HepG2 (cell line): ENCODE data around the gene GSKIP. TPM values are rescaled to one million over a fixed set of nuclear protein-coding genes. Genes with fewer than 3 reads are reported as not detected.

Experiments used
- BHLHE40 ChIP-seq: IDR thresholded peaks from 2 replicates; pipeline ENCODE4 v1.6.1; 2011; ENCODE audit warnings: low read length, improper control_type of control experiment
- BORCS8-MEF2B ChIP-seq: sonication (generic); formaldehyde crosslinking; IDR thresholded peaks from 2 replicates; pipeline ENCODE4 v1.8.0; 2022; ENCODE audit warnings: mild to moderate bottlenecking, missing genetic modification reagents
- DR1 ChIP-seq: sonication (generic); formaldehyde crosslinking; IDR thresholded peaks from 2 replicates; pipeline ENCODE4 v1.8.0; 2021; ENCODE audit warnings: mild to moderate bottlenecking, missing genetic modification reagents, inconsistent platforms
- ELF1 ChIP-seq: sonication (generic); formaldehyde crosslinking; IDR thresholded peaks from 2 replicates; pipeline ENCODE4 v1.4.0; 2020; ENCODE audit warnings: missing genetic modification reagents
- ESRRA ChIP-seq: sonication (generic); formaldehyde crosslinking; IDR thresholded peaks from 2 replicates; pipeline ENCODE4 v1.5.1; 2020; ENCODE audit warnings: mild to moderate bottlenecking, low read depth, missing genetic modification reagents
- GABPB1 ChIP-seq: IDR thresholded peaks from 2 replicates; pipeline ENCODE4 v1.6.1; 2016; ENCODE audit warnings: mild to moderate bottlenecking, missing genetic modification reagents, moderate library complexity, missing compliant biosample characterization
- MTF2 ChIP-seq: sonication (generic); formaldehyde crosslinking; IDR thresholded peaks from 2 replicates; pipeline ENCODE4 v1.5.0; 2020; ENCODE audit warnings: missing genetic modification reagents, borderline replicate concordance
- PHF5A ChIP-seq: IDR thresholded peaks from one replicate; pipeline ENCODE4 v1.6.1; 2018; ENCODE audit warnings: low read depth, missing genetic modification reagents; ENCODE audit not compliant: unreplicated experiment
- RBAK ChIP-seq: sonication (generic); formaldehyde crosslinking; IDR thresholded peaks from 2 replicates; pipeline ENCODE4 v1.5.1; 2020; ENCODE audit warnings: mild to moderate bottlenecking, missing genetic modification reagents
- SALL1 ChIP-seq: sonication (generic); formaldehyde crosslinking; IDR thresholded peaks from 2 replicates; pipeline ENCODE4 v1.8.0; 2022; ENCODE audit warnings: mild to moderate bottlenecking, missing genetic modification reagents
- SAP130 ChIP-seq: IDR thresholded peaks from 2 replicates; pipeline ENCODE4 v1.6.1; 2016; ENCODE audit warnings: low read depth
- SIX1 ChIP-seq: sonication (generic); formaldehyde crosslinking; IDR thresholded peaks from 2 replicates; pipeline ENCODE4 v1.4.0; 2020; ENCODE audit warnings: missing genetic modification reagents, borderline replicate concordance
- SKI ChIP-seq: fragments of 450-650 bp; IDR thresholded peaks from one replicate; pipeline ENCODE4 v1.6.1; 2018; ENCODE audit warnings: mild to moderate bottlenecking; ENCODE audit not compliant: partially characterized antibody
- TARDBP ChIP-seq: sonication (generic); formaldehyde crosslinking; IDR thresholded peaks from 2 replicates; pipeline ENCODE4 v1.8.0; 2022; ENCODE audit warnings: mild to moderate bottlenecking, missing genetic modification reagents
- TCF7 ChIP-seq: sonication (generic); IDR thresholded peaks from 2 replicates; pipeline ENCODE4 v1.6.1; 2016; ENCODE audit warnings: antibody characterized with exemption, low read depth
- ZFAT ChIP-seq: sonication (generic); formaldehyde crosslinking; conservative IDR thresholded peaks from 2 replicates; pipeline ENCODE4 v1.8.1; 2023; ENCODE audit warnings: missing genetic modification reagents, inconsistent platforms
- ZNF282 ChIP-seq: fragments of 450-650 bp; IDR thresholded peaks from 2 replicates; pipeline ENCODE4 v1.6.1; 2018; ENCODE audit not compliant: partially characterized antibody
- ZNF496 ChIP-seq: sonication (generic); formaldehyde crosslinking; IDR thresholded peaks from 2 replicates; pipeline ENCODE4 v1.8.1; 2023; ENCODE audit warnings: mild to moderate bottlenecking, moderate library complexity, missing genetic modification reagents; ENCODE audit not compliant: insufficient replicate concordance
- ZNF546 ChIP-seq: sonication (generic); formaldehyde crosslinking; conservative IDR thresholded peaks from 2 replicates; pipeline ENCODE4 v1.8.1; 2023; ENCODE audit warnings: mild to moderate bottlenecking, missing genetic modification reagents
- ZNF709 ChIP-seq: sonication (generic); formaldehyde crosslinking; IDR thresholded peaks from 2 replicates; pipeline ENCODE4 v1.5.0; 2020; ENCODE audit warnings: mild to moderate bottlenecking, missing genetic modification reagents
- polyA plus RNA-seq, 8 experiments: library from polyadenylated mRNA; depleted of rRNA in 3 of 8; stranded (reverse) in 7 of 8; unstranded in 1 of 8; fragments of >200 nt; fragmentation: Illumina TruSeq in 4 of 8; extraction: Trizol in 4 of 8; gene quantifications; 2 replicates each; pipeline versions ENCODE4 v1.2.1 to v1.2.3, GENCODE V29; 2011 to 2016; ENCODE audit warnings: low read depth in 4 of 8, missing spikeins in 1 of 8, mixed read lengths in 1 of 8; ENCODE audit not compliant: insufficient read depth in 1 of 8
- total RNA-seq, 5 experiments: library from RNA; depleted of rRNA; stranded (reverse); fragments of >200 nt; fragmentation: Illumina TruSeq; extraction: Trizol; gene quantifications; 2 replicates each; pipeline ENCODE4 v1.2.3, GENCODE V29; 2016; ENCODE audit warnings: low read depth in 1 of 5
- TF ChIP-seq, protein P1 (sequence below): sonication (generic); formaldehyde crosslinking; IDR thresholded peaks from 2 replicates; pipeline ENCODE4 v1.4.0; 2020; ENCODE audit warnings: missing genetic modification reagents, borderline replicate concordance
- TF ChIP-seq, protein P2 (sequence below): sonication (generic); formaldehyde crosslinking; IDR thresholded peaks from 2 replicates; pipeline ENCODE4 v1.8.0; 2022; ENCODE audit warnings: low read depth, missing genetic modification reagents
- TF ChIP-seq, protein P3 (sequence below): sonication (generic); IDR thresholded peaks from 2 replicates; pipeline ENCODE4 v1.6.1; 2016; ENCODE audit warnings: low read depth, borderline replicate concordance
- TF ChIP-seq, protein P4 (sequence below): sonication (generic); formaldehyde crosslinking; IDR thresholded peaks from 2 replicates; pipeline ENCODE4 v1.8.0; 2022; ENCODE audit warnings: missing genetic modification reagents, low read depth, mild to moderate bottlenecking, borderline replicate concordance
- TF ChIP-seq, protein P5 (sequence below): sonication (generic); formaldehyde crosslinking; IDR thresholded peaks from 2 replicates; pipeline ENCODE4 v1.5.0; 2020; ENCODE audit warnings: mild to moderate bottlenecking, low read depth, missing genetic modification reagents, borderline replicate concordance

Gene GSKIP
- total and polyA plus RNA-seq, 2 of the 13 experiments (the other 11 are each of a cell fraction or from before 2014, with no cell fraction given): 12.5 to 27.3 TPM

DNA sequence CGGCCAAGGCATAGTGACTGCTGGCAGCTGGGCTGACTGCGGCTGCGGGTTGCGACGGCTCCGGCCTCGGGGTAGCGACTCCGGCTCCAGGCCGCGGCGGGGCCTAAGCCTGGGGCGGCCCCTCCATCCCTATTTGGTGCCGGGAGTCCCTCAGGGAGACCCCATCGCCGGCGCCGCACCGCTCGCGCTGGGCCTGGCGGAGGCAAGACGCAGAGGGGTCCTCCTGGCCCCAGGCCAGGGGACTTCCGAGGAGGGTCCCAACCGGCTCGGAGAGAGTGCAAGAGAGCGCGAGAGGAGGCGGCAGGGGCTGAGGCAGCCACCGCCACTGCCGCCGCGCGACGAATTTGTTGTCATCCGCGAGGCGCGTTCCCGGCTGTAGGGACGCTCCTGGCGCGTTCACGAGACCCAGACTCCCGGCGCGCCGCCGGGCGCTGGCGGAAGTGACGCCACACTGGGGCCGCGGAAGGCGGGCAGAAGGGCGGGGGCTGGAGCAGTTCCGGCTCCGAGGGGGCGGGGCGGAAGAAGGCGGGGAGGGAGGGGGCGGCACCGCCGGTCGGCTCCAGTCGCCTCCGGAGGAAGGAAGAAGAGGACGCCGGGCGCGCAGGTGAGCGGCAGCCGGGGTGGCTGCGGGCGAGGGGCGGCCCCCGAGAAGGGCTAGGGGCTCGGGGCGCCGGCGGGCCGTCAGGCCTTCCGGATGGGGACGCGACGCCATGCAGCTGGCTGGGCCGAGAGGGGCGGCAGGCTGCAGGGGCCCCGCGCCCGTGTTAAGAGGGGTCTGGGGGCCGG lies at the start of gene GSKIP, which contains the start of gene ATG2B (continued):
- TF ChIP-seq ZNF546 (CRISPR knock-in tag) (peak; percentile 86), BHLHE40 (no peak), MTF2 (no peak), TCF7 (no peak), SAP130 (CRISPR knock-in tag) (peak; percentile 57; the same call in 1 of the 2 replicates), ELF1 (CRISPR knock-in tag) (peak; percentile 65), DR1 (CRISPR knock-in tag) (0 out of 2 replicates have a peak, but pooled peaks have one; percentile 35), ESRRA (CRISPR knock-in tag) (no peak), ZNF709 (CRISPR knock-in tag) (peak; percentile 47; the same call in 1 of the 2 replicates), ZFAT (no peak), BORCS8-MEF2B (CRISPR knock-in tag) (no peak), SKI (no peak), ZNF282 (no peak), SALL1 (CRISPR knock-in tag) (no peak; the same call in none of the 2 replicates), GABPB1 (CRISPR knock-in tag) (peak; percentile 94), SIX1 (CRISPR knock-in tag) (no peak), RBAK (no peak), ZNF496 (CRISPR knock-in tag) (no peak), TARDBP (CRISPR knock-in tag) (no peak), PHF5A (CRISPR knock-in tag) (no peak)
- TF ChIP-seq, protein P1, sequence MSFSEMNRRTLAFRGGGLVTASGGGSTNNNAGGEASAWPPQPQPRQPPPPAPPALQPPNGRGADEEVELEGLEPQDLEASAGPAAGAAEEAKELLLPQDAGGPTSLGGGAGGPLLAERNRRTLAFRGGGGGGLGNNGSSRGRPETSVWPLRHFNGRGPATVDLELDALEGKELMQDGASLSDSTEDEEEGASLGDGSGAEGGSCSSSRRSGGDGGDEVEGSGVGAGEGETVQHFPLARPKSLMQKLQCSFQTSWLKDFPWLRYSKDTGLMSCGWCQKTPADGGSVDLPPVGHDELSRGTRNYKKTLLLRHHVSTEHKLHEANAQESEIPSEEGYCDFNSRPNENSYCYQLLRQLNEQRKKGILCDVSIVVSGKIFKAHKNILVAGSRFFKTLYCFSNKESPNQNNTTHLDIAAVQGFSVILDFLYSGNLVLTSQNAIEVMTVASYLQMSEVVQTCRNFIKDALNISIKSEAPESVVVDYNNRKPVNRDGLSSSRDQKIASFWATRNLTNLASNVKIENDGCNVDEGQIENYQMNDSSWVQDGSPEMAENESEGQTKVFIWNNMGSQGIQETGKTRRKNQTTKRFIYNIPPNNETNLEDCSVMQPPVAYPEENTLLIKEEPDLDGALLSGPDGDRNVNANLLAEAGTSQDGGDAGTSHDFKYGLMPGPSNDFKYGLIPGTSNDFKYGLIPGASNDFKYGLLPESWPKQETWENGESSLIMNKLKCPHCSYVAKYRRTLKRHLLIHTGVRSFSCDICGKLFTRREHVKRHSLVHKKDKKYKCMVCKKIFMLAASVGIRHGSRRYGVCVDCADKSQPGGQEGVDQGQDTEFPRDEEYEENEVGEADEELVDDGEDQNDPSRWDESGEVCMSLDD (CRISPR knock-in tag): no peak
- TF ChIP-seq, protein P2, sequence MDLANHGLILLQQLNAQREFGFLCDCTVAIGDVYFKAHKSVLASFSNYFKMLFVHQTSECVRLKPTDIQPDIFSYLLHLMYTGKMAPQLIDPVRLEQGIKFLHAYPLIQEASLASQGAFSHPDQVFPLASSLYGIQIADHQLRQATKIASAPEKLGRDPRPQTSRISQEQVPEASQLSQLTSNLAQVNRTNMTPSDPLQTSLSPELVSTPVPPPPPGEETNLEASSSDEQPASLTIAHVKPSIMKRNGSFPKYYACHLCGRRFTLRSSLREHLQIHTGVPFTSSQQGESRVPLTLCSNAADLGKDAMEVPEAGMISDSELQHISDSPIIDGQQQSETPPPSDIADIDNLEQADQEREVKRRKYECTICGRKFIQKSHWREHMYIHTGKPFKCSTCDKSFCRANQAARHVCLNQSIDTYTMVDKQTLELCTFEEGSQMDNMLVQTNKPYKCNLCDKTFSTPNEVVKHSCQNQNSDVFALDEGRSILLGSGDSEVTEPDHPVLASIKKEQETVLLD (CRISPR knock-in tag): 0 out of 2 replicates have a peak, but pooled peaks have one; percentile 49
- TF ChIP-seq, protein P3, sequence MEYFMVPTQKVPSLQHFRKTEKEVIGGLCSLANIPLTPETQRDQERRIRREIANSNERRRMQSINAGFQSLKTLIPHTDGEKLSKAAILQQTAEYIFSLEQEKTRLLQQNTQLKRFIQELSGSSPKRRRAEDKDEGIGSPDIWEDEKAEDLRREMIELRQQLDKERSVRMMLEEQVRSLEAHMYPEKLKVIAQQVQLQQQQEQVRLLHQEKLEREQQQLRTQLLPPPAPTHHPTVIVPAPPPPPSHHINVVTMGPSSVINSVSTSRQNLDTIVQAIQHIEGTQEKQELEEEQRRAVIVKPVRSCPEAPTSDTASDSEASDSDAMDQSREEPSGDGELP: peak; percentile 15; the same call in 1 of the 2 replicates
- TF ChIP-seq, protein P4, sequence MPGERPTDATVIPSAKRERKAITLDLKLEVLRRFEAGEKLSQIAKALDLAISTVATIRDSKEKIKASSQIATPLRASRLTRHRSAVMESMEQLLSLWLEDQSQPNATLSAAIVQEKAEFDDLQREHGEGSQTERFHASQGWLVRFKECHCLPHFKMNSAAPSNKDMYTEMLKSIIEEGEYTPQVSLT (CRISPR knock-in tag): no peak
- TF ChIP-seq, protein P5, sequence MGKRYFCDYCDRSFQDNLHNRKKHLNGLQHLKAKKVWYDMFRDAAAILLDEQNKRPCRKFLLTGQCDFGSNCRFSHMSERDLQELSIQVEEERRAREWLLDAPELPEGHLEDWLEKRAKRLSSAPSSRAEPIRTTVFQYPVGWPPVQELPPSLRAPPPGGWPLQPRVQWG: no peak
